ENCODE measurements around the gene ZNF335. TPM values are rescaled to one million over a fixed set of nuclear protein-coding genes. Genes with fewer than 3 reads are reported as not detected.

ZNF335 gene
- total and polyA plus RNA-seq, 2 of the 13 experiments (the other 11 are each of a cell fraction or from before 2014, with no cell fraction given): 9.7 to 13.7 TPM

DNA sequence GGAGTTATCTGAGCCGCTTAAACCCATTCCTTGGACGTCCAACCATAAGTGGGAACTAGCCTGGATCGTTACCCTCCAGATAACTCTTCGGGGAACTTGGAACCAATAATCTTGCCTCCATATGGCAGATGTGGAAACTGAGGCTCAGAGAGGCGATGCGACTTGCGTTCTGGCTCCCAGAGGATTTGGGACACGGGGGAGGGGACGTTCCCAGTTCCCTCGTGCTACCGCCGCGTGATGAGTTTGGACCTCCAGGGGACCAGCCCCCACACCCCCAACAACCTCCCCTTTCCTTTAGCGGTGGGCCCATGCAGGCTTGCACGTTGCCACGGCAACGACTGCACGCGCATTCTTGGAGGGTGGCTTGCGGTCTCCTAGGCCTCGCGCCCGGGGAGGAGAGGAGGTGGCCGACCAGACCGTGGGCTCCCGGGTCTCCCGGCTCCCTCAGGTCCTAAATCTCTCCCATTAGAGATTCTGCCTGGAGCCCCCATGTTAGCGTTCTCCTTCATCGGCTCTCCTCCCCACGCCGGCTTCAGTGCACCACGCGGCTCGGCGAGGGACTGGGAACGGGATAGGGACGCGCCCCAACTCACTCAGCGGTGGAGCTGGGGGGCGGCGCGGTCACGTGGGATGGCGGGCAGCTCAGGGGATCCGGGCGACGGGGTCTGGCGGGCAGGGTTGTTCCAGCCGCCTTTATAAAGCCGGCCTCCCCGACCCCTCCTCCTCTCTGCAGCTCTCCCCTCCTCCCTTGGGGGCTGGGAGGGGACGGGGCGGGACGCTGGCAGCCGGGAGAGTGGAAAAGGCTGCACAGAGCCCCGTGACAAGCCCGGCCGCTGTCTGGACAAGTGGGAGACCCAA, 60.3 kb downstream of the ZNF335 start, which contains the start of gene PLTP (continued):
- TF ChIP-seq GABPA (IDR thresholded peaks at IDR 0.05; ENCODE audit: low read depth, low read length) (no peak), GABPA (CRISPR knock-in tag; IDR thresholded peaks at IDR 0.05; ENCODE audit: low read depth) (no peak), ZNF761 (CRISPR knock-in tag; conservative IDR thresholded peaks at IDR 0.05) (peak; percentile 70; the same call in 1 of the 2 replicates), ZFP36L2 (CRISPR knock-in tag; IDR thresholded peaks at IDR 0.05) (no peak), ZNF75D (CRISPR knock-in tag; IDR thresholded peaks at IDR 0.05; ENCODE audit: borderline replicate concordance) (no peak), CENPX (CRISPR knock-in tag; IDR thresholded peaks at IDR 0.05) (no peak), NFE2L1 (CRISPR knock-in tag; IDR thresholded peaks at IDR 0.05; ENCODE audit: borderline replicate concordance) (no peak), ZBTB40 (IDR thresholded peaks at IDR 0.05) (no peak), ZBTB40 (CRISPR knock-in tag; IDR thresholded peaks at IDR 0.05) (no peak), ZFY (CRISPR knock-in tag; IDR thresholded peaks at IDR 0.05) (peak; percentile 56), ZNF841 (CRISPR knock-in tag; IDR thresholded peaks at IDR 0.05; ENCODE audit: borderline replicate concordance) (no peak), ZNF567 (CRISPR knock-in tag; IDR thresholded peaks at IDR 0.05; ENCODE audit: borderline replicate concordance) (no peak), NRL (CRISPR knock-in tag; IDR thresholded peaks at IDR 0.05; ENCODE audit: borderline replicate concordance) (no peak), HNRNPK (IDR thresholded peaks at IDR 0.05; ENCODE audit: low read depth, low read length, poor library complexity, severe bottlenecking) (peak; percentile 52), ZNF652 (CRISPR knock-in tag; IDR thresholded peaks at IDR 0.05; ENCODE audit: borderline replicate concordance, low read depth) (no peak), KMT2A (CRISPR knock-in tag; IDR thresholded peaks at IDR 0.05) (no peak), TRAFD1 (CRISPR knock-in tag; IDR thresholded peaks at IDR 0.05; ENCODE audit: borderline replicate concordance) (no peak), ZNF230 (CRISPR knock-in tag; IDR thresholded peaks at IDR 0.05) (peak; percentile 93)

Measured in HepG2 (cell line).